ENCODE results near the gene P4HB. TPM values are rescaled to one million over a fixed set of nuclear protein-coding genes. Genes with fewer than 3 reads are reported as not detected.

The P4HB gene
- total RNA-seq, 1 experiment from 2014 or later = 777 TPM

DNA sequence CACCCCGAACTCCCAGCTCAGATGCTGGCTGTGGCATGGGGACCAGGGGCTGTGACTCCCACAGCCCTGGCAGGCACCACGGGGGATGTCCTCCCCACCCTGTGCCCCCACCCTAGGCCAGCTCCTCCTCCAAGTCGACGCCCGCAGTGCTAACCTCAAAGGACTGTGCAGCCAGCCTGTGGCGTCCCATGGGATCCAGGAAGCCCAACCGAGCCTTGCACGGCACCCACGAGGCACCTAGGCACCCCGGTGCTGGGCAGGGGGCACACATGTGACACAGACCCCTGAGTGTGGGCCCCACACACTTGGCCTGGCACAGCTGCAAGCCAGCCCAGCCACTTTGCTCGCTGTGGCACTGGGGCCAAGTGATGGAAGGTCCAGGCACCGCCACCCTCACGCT is 52.5 kb downstream of the P4HB start:
- H3K27me3 Mint-ChIP-seq (ENCODE audit: unreplicated experiment) = peaks cover 78% of the 10 kb centered on the region
- CTCF ChIA-PET = interaction anchor here (1.1 kb wide), 1 partner anchor 14 kb away, joined by 5 read pairs; no protein-coding TSS in a partner anchor

DNA sequence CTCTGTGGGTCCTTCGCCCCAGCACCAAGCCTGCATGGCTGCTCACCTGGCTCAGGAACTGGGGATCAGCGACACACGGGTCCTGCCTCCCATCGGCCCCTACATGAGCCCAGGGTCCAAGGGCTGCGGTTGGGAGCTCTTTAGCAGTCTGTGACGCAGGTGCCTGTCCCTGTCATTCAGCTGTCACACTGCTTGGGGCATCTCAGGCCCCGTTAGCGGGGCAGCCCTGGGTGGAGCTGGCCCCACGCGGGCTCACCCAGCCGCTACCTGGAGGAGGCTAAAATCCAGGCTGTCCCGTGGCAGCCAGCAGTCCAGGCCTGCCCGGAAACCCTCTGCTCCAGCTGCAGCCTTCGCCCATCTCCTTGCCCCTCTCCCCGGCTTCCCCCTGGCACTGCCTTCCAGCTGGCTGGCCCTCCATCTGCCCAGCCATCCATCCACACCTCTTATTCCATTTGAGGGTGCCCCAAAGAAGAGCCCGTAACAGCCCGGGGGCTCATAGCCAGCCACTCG is 53.1 kb downstream of the P4HB start:
- no peak overlapping the region for H3K4me3 Mint-ChIP-seq (ENCODE audit: low read depth, unreplicated experiment)
- peaks cover 3% of the 10 kb centered on the region for H3K9me3 Mint-ChIP-seq (ENCODE audit: low read depth, unreplicated experiment)
- no peak for DNase-seq
- H3K4me1 Mint-ChIP-seq (ENCODE audit: low read depth, unreplicated experiment) = peaks cover 8% of the 10 kb centered on the region
- H3K27me3 Mint-ChIP-seq (ENCODE audit: unreplicated experiment) = peaks cover 84% of the 10 kb centered on the region
- BruUV-seq (replicated peaks) = no TSS peak
- H3K36me3 Mint-ChIP-seq (ENCODE audit: insufficient read depth, unreplicated experiment) = peaks cover 11% of the 10 kb centered on the region
- no peak overlapping the region for H3K27ac Mint-ChIP-seq (ENCODE audit: unreplicated experiment)
- intact Hi-C loops (cut with micrococcal nuclease; ENCODE audit: unreplicated experiment) = no loop called here
- CTCF ChIA-PET = interaction anchor here (0.5 to 1.3 kb wide), 4 partner anchors 8 to 140 kb away, joined by 3 to 5 read pairs (median 4); no protein-coding TSS in a partner anchor
- TF ChIP-seq, protein P1, sequence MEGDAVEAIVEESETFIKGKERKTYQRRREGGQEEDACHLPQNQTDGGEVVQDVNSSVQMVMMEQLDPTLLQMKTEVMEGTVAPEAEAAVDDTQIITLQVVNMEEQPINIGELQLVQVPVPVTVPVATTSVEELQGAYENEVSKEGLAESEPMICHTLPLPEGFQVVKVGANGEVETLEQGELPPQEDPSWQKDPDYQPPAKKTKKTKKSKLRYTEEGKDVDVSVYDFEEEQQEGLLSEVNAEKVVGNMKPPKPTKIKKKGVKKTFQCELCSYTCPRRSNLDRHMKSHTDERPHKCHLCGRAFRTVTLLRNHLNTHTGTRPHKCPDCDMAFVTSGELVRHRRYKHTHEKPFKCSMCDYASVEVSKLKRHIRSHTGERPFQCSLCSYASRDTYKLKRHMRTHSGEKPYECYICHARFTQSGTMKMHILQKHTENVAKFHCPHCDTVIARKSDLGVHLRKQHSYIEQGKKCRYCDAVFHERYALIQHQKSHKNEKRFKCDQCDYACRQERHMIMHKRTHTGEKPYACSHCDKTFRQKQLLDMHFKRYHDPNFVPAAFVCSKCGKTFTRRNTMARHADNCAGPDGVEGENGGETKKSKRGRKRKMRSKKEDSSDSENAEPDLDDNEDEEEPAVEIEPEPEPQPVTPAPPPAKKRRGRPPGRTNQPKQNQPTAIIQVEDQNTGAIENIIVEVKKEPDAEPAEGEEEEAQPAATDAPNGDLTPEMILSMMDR (IDR thresholded peaks at IDR 0.05; ENCODE audit: unreplicated experiment) = no peak

More for the DNA sequence above, 52.5 kb downstream of the P4HB start:
- Mint-ChIP-seq H3K9me3 (ENCODE audit: low read depth, unreplicated experiment) (peaks cover 3% of the 10 kb centered on the region), H3K4me3 (ENCODE audit: low read depth, unreplicated experiment) (no peak overlapping the region), H3K27ac (ENCODE audit: unreplicated experiment) (no peak overlapping the region), H3K4me1 (ENCODE audit: low read depth, unreplicated experiment) (peaks cover 8% of the 10 kb centered on the region), H3K36me3 (ENCODE audit: insufficient read depth, unreplicated experiment) (peaks cover 11% of the 10 kb centered on the region)
- no TSS peak for BruUV-seq (replicated peaks)
- DNase-seq = no peak
- TF ChIP-seq, protein P1 (IDR thresholded peaks at IDR 0.05; ENCODE audit: unreplicated experiment) = no peak
- intact Hi-C loops (cut with micrococcal nuclease; ENCODE audit: unreplicated experiment) = no loop called here

DNA sequence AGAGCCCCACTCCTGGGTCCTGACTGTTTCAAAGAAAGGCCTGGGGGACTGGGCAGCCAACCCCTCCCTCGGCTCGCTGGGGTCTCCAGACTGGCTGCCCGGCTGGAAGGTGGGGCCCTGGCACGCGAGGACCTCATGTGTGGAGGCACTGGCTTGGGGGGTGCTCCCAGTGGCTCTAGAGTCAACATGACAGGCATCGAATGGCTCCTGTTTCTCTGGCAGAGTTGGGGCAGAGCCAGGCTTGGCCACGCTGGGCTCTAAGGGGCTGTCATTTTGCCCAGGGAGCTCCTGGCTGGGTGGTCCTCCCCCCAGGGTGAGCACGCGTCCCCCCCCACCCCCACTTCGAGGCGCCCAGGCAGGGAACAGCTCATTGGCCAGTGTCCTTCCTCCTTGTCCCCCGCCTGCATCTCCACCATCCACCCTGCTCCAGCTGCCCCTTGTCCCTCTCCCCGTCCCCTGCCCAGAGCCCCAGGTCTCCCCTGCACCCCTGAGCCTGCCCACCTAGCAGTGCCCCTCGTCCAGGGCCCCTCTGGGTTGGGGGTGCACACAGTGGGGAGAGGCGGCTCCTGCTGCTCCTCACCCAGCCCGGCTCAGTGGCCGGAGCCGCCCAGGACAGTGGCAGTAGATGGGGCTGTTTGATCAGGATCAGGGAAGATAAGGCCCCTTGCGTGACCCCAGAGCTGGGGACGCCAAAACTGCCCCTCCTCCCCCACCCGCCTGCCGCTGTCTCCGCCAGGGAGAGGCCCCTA is 53.7 kb downstream of the P4HB start:
- TF ChIP-seq, protein P1 (IDR thresholded peaks at IDR 0.05; ENCODE audit: unreplicated experiment) = no peak
- intact Hi-C loops (cut with micrococcal nuclease; ENCODE audit: unreplicated experiment) = no loop called here
- Mint-ChIP-seq H3K9me3 (ENCODE audit: low read depth, unreplicated experiment) (peaks cover 3% of the 10 kb centered on the region), H3K27ac (ENCODE audit: unreplicated experiment) (no peak overlapping the region), H3K36me3 (ENCODE audit: insufficient read depth, unreplicated experiment) (peaks cover 11% of the 10 kb centered on the region), H3K4me3 (ENCODE audit: low read depth, unreplicated experiment) (no peak overlapping the region), H3K4me1 (ENCODE audit: low read depth, unreplicated experiment) (peaks cover 8% of the 10 kb centered on the region), H3K27me3 (ENCODE audit: unreplicated experiment) (peaks cover 90% of the 10 kb centered on the region)
- BruUV-seq (replicated peaks) = no TSS peak
- DNase-seq = no peak
- CTCF ChIA-PET = interaction anchor here (0.5 to 1.3 kb wide), 3 partner anchors 9 to 139 kb away, joined by 3 to 4 read pairs (median 4); no protein-coding TSS in a partner anchor

DNA sequence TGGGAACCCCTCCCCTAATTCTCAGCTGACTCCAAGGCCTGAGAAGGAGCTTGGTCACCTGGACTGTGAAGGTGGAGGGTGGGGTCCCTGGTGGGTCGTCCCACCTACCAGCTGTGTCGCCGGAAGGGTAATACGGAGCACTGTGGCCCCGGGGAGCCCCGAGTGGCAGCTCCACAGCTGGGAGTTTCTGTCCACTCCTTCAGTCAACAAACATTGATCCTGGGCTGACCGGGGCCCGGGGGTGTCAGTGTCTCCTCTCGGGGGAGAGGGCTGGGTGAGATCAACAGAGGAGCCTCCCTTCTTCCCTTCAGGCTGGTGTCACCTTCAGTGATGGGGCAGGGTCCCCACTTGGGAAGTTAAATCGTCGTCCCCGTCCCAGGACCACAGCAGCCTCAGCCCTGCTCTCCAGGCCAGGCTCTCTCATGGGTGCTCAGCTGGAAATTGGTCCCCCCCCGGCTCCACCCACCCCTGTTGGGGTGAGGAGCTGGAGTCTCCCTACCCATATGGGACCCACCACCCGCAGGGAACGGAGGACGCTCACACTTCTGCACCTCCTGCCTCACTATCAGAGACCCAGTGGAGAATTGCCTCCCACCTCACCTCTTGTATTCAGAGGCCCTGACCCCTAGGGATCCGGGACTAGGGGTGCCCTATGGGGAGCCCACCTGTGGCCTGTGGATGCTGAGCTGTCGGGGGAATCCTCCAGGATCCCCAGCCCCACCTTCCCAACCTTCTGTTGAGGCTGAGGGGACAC is 54.5 kb downstream of the P4HB start:
- H3K27ac Mint-ChIP-seq (ENCODE audit: unreplicated experiment) = no peak overlapping the region
- TF ChIP-seq, protein P1 (IDR thresholded peaks at IDR 0.05; ENCODE audit: unreplicated experiment) = no peak
- no TSS peak for BruUV-seq (replicated peaks)
- DNase-seq = no peak
- CTCF ChIA-PET = interaction anchor here (0.8 to 1.3 kb wide), 2 partner anchors 9 kb away, joined by 4 to 6 read pairs; no protein-coding TSS in a partner anchor
- intact Hi-C loops (cut with micrococcal nuclease; ENCODE audit: unreplicated experiment) = no loop called here
- no peak overlapping the region for H3K4me3 Mint-ChIP-seq (ENCODE audit: low read depth, unreplicated experiment)
- peaks cover 3% of the 10 kb centered on the region for H3K9me3 Mint-ChIP-seq (ENCODE audit: low read depth, unreplicated experiment)
- peaks cover 95% of the 10 kb centered on the region for H3K27me3 Mint-ChIP-seq (ENCODE audit: unreplicated experiment)
- H3K36me3 Mint-ChIP-seq (ENCODE audit: insufficient read depth, unreplicated experiment) = peaks cover 11% of the 10 kb centered on the region
- peaks cover 8% of the 10 kb centered on the region for H3K4me1 Mint-ChIP-seq (ENCODE audit: low read depth, unreplicated experiment)
